ENCODE data around the gene CDK5. TPM values are rescaled to one million over a fixed set of nuclear protein-coding genes. Genes with fewer than 3 reads are reported as not detected.

The CDK5 gene
- total and polyA plus RNA-seq, 9 of the 15 experiments (the other 6 are each of a cell fraction or from before 2014, with no cell fraction given) = 3.2 to 38.0 (median 27.5) TPM

DNA sequence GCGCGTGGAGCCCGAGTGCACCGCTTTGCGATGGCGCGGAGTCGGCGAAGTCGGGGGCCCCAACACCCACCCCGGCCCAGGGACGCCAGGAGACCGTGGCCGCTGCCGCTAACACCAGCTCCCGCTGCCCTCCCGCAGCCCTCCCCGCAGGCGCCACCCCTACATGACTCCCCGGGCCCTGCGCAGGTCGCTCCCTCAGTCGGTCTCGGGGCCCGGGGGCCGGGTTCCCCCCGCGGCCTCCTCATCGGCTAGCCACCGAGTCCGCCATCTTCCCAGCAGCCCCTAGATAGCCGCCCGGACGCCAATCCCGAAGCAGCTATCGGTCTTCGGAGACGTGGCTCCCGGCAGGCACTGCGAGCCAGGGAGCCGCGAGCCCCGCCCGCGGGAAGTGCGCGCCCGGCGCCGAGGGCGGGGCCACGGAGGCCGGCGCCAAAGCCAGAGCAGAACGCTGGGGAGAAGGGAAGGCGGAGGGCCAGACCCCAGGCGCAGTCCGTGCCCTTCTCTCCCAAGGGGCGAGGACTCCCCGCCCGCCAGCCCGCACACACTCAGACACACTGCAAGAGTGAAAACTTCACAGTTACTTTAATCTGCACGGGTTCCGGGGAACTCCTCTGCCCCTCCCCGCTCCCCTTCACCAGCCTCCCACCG is 22.9 kb upstream of the CDK5 start, which contains the start of gene FASTK (continued):
- TF ChIP-seq MYC (IDR thresholded peaks at IDR 0.05; ENCODE audit: low read depth, low read length) (peak; percentile 72), MYC (CRISPR knock-in tag; IDR thresholded peaks at IDR 0.05; ENCODE audit: borderline replicate concordance, low read depth) (no peak), HMG20A (CRISPR knock-in tag; conservative IDR thresholded peaks at IDR 0.05) (no peak), POLR2B (IDR thresholded peaks at IDR 0.05; ENCODE audit: low read depth, partially characterized antibody) (peak; percentile 90), ZNF12 (CRISPR knock-in tag; IDR thresholded peaks at IDR 0.05) (no peak; the same call in 1 of the 2 replicates), HLTF (IDR thresholded peaks at IDR 0.05) (no peak), EP300 (IDR thresholded peaks at IDR 0.05; ENCODE audit: low read length) (peak; percentile 22; the same call in 1 of the 2 replicates), STAT5B (CRISPR knock-in tag; IDR thresholded peaks at IDR 0.05) (peak; percentile 8; the same call in 1 of the 2 replicates), ZNF143 (CRISPR knock-in tag; IDR thresholded peaks at IDR 0.05) (peak; percentile 82), ZSCAN29 (IDR thresholded peaks at IDR 0.05) (no peak), HDAC3 (IDR thresholded peaks at IDR 0.05; ENCODE audit: borderline replicate concordance, partially characterized antibody) (no peak), TRIM24 (IDR thresholded peaks at IDR 0.05) (no peak), TAF1 (IDR thresholded peaks at IDR 0.05; ENCODE audit: control insufficient read depth, extremely low read depth, insufficient read depth, low read length, severe bottlenecking) (peak; percentile 96), SAP30 (IDR thresholded peaks at IDR 0.05; ENCODE audit: borderline replicate concordance, insufficient read depth, low read depth, low read length, poor library complexity, severe bottlenecking) (no peak), ZNF232 (CRISPR knock-in tag; IDR thresholded peaks at IDR 0.05) (0 out of 2 replicates have a peak, but pooled peaks have one; percentile 42), KAT7 (CRISPR knock-in tag; IDR thresholded peaks at IDR 0.05; ENCODE audit: borderline replicate concordance) (peak; percentile 77), SMAD4 (CRISPR knock-in tag; conservative IDR thresholded peaks at IDR 0.05) (peak; percentile 82), PHB2 (IDR thresholded peaks at IDR 0.05; ENCODE audit: low read depth) (no peak), CBX2 (IDR thresholded peaks at IDR 0.05; ENCODE audit: insufficient read depth, low read length, poor library complexity, severe bottlenecking) (no peak), E2F3 (CRISPR knock-in tag; IDR thresholded peaks at IDR 0.05) (0 out of 2 replicates have a peak, but pooled peaks have one; percentile 17), NELFE (IDR thresholded peaks at IDR 0.05; ENCODE audit: insufficient read depth, insufficient read length) (no peak), ZKSCAN3 (CRISPR knock-in tag; IDR thresholded peaks at IDR 0.05) (no peak), KLF6 (CRISPR knock-in tag; IDR thresholded peaks at IDR 0.05; ENCODE audit: borderline replicate concordance) (0 out of 2 replicates have a peak, but pooled peaks have one; percentile 38), ZFP1 (CRISPR knock-in tag; IDR thresholded peaks at IDR 0.05) (no peak; the same call in 1 of the 2 replicates), HNRNPLL (IDR thresholded peaks at IDR 0.05; ENCODE audit: low read depth, low read length, poor library complexity, severe bottlenecking) (peak; percentile 61), TBP (optimal IDR thresholded peaks at IDR 0.05; ENCODE audit: low read depth, low read length) (peak; percentile 90), MEF2D (tag; conservative IDR thresholded peaks at IDR 0.05; ENCODE audit: low read depth) (no peak), ZNF134 (CRISPR knock-in tag; conservative IDR thresholded peaks at IDR 0.05) (no peak), DPF2 (IDR thresholded peaks at IDR 0.05) (no peak; the same call in 1 of the 2 replicates), RFX1 (IDR thresholded peaks at IDR 0.05) (no peak), ILF3 (IDR thresholded peaks at IDR 0.05; ENCODE audit: borderline replicate concordance) (no peak), SRSF9 (IDR thresholded peaks at IDR 0.05; ENCODE audit: borderline replicate concordance, low read depth, low read length) (no peak)
- TF ChIP-seq, protein P1, sequence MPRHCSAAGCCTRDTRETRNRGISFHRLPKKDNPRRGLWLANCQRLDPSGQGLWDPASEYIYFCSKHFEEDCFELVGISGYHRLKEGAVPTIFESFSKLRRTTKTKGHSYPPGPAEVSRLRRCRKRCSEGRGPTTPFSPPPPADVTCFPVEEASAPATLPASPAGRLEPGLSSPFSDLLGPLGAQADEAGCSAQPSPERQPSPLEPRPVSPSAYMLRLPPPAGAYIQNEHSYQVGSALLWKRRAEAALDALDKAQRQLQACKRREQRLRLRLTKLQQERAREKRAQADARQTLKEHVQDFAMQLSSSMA (CRISPR knock-in tag; IDR thresholded peaks at IDR 0.05) = peak; percentile 82

Data from K562 (cell line).